GM13976 (cell line): ENCODE data around the gene CALN1.

Experiments used
- DNase-seq: peaks from one replicate; pipeline ENCODE4 v3.0.0; 2012; ENCODE audit warnings: low spot score
- in situ Hi-C: fragments of 300-500 bp; cut with MboI; formaldehyde crosslinking; loops from one replicate; pipeline ENCODE4 v1.12.0; 2022; ENCODE audit warnings: low sequenced_read_pairs, mixed read lengths, inconsistent platforms; ENCODE audit not compliant: unreplicated experiment
- TF ChIP-seq, protein P1 (sequence below): IDR thresholded peaks from 2 replicates; pipeline ENCODE4 v1.5.1; 2012; ENCODE audit warnings: borderline replicate concordance, mild to moderate bottlenecking; ENCODE audit not compliant: insufficient read depth; ENCODE audit errors: extremely low read depth, missing control alignments, control extremely low read depth

CALN1 gene

GRCh38 chr7:72098807-72099580, 313.1 kb downstream of the CALN1 start:
- no peak for DNase-seq
- in situ Hi-C loops, result no loop called here
- TF ChIP-seq, protein P1, sequence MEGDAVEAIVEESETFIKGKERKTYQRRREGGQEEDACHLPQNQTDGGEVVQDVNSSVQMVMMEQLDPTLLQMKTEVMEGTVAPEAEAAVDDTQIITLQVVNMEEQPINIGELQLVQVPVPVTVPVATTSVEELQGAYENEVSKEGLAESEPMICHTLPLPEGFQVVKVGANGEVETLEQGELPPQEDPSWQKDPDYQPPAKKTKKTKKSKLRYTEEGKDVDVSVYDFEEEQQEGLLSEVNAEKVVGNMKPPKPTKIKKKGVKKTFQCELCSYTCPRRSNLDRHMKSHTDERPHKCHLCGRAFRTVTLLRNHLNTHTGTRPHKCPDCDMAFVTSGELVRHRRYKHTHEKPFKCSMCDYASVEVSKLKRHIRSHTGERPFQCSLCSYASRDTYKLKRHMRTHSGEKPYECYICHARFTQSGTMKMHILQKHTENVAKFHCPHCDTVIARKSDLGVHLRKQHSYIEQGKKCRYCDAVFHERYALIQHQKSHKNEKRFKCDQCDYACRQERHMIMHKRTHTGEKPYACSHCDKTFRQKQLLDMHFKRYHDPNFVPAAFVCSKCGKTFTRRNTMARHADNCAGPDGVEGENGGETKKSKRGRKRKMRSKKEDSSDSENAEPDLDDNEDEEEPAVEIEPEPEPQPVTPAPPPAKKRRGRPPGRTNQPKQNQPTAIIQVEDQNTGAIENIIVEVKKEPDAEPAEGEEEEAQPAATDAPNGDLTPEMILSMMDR, result no peak

DNA sequence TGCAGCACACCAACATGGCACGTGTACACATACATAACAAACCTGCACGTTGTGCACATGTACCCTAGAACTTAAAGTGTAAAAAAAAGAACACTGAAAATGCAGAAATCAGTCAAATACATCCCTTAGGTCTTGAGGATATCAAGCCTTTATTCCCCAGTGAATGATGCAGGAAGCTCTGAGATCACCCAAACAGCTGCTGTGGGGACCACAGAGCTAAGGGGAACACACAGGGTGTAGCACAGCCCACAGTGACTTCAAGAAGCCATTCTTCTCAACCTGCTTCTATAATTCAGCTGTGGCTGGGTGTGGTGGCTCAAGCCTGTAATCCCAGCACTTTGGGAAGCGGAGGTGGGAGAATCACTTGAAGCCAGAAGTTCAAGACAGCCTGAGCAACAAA, 314.9 kb downstream of the CALN1 start:
- in situ Hi-C loops, result no loop called here
- TF ChIP-seq, protein P1, result no peak
- no peak for DNase-seq

GRCh38 chr7:72092769-72093168, 319.4 kb downstream of the CALN1 start:
- DNase-seq, result no peak
- in situ Hi-C loops, result no loop called here
- TF ChIP-seq, protein P1, result no peak

- in situ Hi-C loops, result no loop called here
- TF ChIP-seq, protein P1, result no peak
- DNase-seq, result no peak
Observed at GRCh38 chr7:72087926-72088325, 324.2 kb downstream of the CALN1 start.

DNA sequence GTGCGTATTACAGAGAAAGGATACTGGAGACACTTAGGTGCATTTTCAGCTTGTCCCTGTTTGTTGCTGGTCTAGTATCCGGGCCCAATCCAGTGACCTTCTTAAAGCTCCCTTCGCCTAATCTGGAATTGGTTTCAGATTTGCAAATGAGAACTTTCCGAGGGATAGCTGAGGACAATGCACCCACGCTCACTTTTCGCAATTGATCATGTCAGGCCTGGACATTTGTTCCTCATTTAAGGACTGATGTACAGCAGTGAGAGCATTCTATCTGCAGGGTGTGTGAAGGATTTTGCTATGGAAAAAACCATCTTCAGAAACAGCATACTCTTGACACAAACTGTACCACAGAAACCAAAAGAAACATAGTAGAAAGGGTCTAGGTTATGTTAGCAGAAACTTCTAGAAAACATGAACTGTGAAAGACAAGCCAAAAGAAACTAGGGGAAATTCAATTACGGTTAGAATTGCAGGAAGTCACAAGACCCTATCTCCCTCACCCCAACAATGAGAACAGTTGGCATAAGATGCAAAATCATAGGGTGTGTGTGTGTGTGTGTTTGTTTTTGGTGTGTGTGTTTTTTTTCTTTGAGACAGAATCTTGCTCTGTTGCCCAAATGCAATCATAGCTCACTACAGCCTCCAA, 331.1 kb downstream of the CALN1 start:
- no peak for DNase-seq
- TF ChIP-seq, protein P1, result no peak
- in situ Hi-C loops, result no loop called here

DNA sequence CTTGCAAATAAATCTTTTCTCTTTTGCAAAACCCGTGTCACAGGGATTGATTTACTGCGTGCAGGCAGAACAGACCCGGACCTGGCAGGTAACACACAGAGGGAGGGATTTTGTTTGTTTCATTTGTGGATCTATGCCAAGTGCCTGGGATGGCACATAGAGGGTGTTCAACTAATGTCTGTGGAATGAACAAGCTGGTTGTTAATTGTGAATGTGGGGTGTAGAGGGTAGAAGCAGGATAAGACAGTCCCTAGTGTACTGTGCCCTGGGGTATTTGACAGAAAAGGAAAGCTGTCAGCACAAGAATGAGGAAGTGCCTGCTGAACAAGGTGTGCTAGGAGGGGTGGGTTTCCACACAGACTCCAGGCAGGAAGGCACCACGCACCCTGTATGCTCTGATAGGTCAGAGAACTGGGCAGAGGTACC, 331.8 kb downstream of the CALN1 start:
- in situ Hi-C loops, result no loop called here
- no peak for DNase-seq
- TF ChIP-seq, protein P1, result no peak
